Common myeloid progenitor, CD34-positive (primary cell): ENCODE measurements around the gene TJP1.
"Not testable (repeated sequence)": the region's sequence is repeated elsewhere in the genome, so short reads cannot be mapped to it uniquely, and the experiment has no call there.

Source experiments
- CTCF ChIA-PET: fragments of 350-600 bp; sonication (Branson Sonifier 250); formaldehyde crosslinking; loops from one replicate; lab custom pipeline; 2021; ENCODE audit warnings: antibody characterized with exemption; lab: Charles Lee
- POLR2A ChIA-PET: fragments of 350-600 bp; sonication (Branson Sonifier 250); formaldehyde crosslinking; loops from one replicate; lab custom pipeline; 2021; ENCODE audit warnings: antibody characterized with exemption; lab: Charles Lee
- DNase-seq, 3 donors: peaks; one replicate each; pipeline versions ENCODE4 v3.0.0 to v3.0.0-alpha.2; 2013
- H3K27ac ChIP-seq, 2 experiments: 1 replicate in 1 of 2; 2 replicates in 1 of 2; pipeline ENCODE4 v1.7.0; 2013; ENCODE audit warnings: inconsistent platforms in 2 of 2, low read length in 2 of 2, mild to moderate bottlenecking in 2 of 2, low read depth in 1 of 2, moderate library complexity in 1 of 2; ENCODE audit not compliant: severe bottlenecking in 2 of 2, insufficient read depth in 1 of 2, poor library complexity in 1 of 2
- H3K27me3 ChIP-seq, 5 experiments: replicated peaks in 2 of 5; 1 replicate in 3 of 5; 2 replicates in 2 of 5; pipeline versions ENCODE4 v1.6.1 to v1.7.0; 2013; ENCODE audit warnings: low read length in 4 of 5, mild to moderate bottlenecking in 2 of 5, moderate library complexity in 2 of 5, inconsistent platforms in 1 of 5; ENCODE audit not compliant: insufficient read depth in 5 of 5, control insufficient read depth in 4 of 5
- H3K36me3 ChIP-seq, 4 experiments: 1 replicate in 2 of 4; 2 replicates in 2 of 4; pipeline versions ENCODE4 v1.6.1 to v1.7.0; 2013; ENCODE audit warnings: low read length in 3 of 4, control low read depth in 1 of 4, mild to moderate bottlenecking in 1 of 4; ENCODE audit not compliant: control insufficient read depth in 4 of 4, insufficient read depth in 4 of 4
- H3K4me1 ChIP-seq, 4 experiments: 1 replicate in 3 of 4; 2 replicates in 1 of 4; pipeline versions ENCODE4 v1.6.1 to v1.7.1; 2013; ENCODE audit warnings: low read length in 3 of 4, mild to moderate bottlenecking in 3 of 4, control low read depth in 1 of 4, inconsistent platforms in 1 of 4, moderate library complexity in 1 of 4; ENCODE audit not compliant: control insufficient read depth in 4 of 4, insufficient read depth in 4 of 4; ENCODE audit errors: control extremely low read depth in 1 of 4
- H3K4me3 ChIP-seq, 7 experiments: 1 replicate in 4 of 7; 2 replicates in 3 of 7; pipeline versions ENCODE4 v1.5.1 to v1.7.0; 2013; ENCODE audit warnings: mild to moderate bottlenecking in 7 of 7, low read length in 6 of 7, moderate library complexity in 6 of 7, inconsistent platforms in 2 of 7, low read depth in 2 of 7, control low read depth in 1 of 7; ENCODE audit not compliant: insufficient read depth in 4 of 7, control insufficient read depth in 1 of 7; ENCODE audit errors: extremely low read depth in 1 of 7
- H3K9me3 ChIP-seq, 5 experiments: 1 replicate in 4 of 5; 2 replicates in 1 of 5; pipeline versions ENCODE4 v1.6.1 to v1.7.1; 2013; ENCODE audit warnings: low read length in 4 of 5, mild to moderate bottlenecking in 2 of 5, inconsistent platforms in 1 of 5, low read depth in 1 of 5, moderate library complexity in 1 of 5; ENCODE audit not compliant: control insufficient read depth in 4 of 5, insufficient read depth in 2 of 5; ENCODE audit errors: control extremely low read depth in 1 of 5
- WGBS: methylation state at CpG from one replicate; pipeline ENCODE4 v1.1.5; 2013; ENCODE audit not compliant: insufficient coverage; 5-methylcytosine and 5-hydroxymethylcytosine counted together

The TJP1 gene

DNA sequence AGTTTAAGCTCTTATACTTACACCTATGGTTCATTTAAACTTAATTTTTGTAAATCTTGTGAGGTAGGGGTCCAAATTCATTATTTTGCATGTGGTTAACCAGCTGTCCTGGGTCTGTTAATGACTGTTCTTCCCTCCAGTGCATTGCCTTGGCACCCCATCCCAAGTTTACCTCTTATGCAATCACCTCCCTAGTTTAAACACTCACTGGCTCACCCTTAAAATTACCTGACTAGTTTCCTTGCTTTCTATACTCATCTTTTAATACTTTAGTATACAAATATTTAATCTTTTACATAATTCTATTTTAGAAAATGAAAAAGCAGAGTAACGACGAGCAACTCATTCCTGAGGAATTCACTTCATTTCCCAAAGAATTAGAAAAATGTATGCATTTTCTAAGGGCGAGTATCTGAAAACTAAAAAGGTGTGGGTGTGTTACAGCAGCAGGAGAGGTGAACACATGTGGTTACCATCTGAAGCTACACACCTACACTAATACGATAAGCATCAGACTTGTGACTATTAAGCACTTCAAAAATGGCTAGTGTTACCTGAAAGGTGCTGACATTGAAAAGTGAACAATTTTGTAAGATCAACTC, 33.7 kb downstream of the TJP1 start:
- POLR2A ChIA-PET, result no interaction called here
- H3K27me3 ChIP-seq, result peaks cover 0 to 34% (median 23%) of the 10 kb centered on the region in 5 experiments
- 80% methylated on average over 1 of the region's 4 CpGs for WGBS
- no peaks in the 10 kb centered on the region for H3K4me1 ChIP-seq
- no peak overlapping the region for H3K27ac ChIP-seq
- DNase-seq, result no peak
- H3K9me3 ChIP-seq, result peaks cover 0 to 5% (median 0%) of the 10 kb centered on the region in 5 experiments
- H3K36me3 ChIP-seq, result no peaks in the 10 kb centered on the region
- no peak overlapping the region for H3K4me3 ChIP-seq
- CTCF ChIA-PET, result no interaction called here

DNA sequence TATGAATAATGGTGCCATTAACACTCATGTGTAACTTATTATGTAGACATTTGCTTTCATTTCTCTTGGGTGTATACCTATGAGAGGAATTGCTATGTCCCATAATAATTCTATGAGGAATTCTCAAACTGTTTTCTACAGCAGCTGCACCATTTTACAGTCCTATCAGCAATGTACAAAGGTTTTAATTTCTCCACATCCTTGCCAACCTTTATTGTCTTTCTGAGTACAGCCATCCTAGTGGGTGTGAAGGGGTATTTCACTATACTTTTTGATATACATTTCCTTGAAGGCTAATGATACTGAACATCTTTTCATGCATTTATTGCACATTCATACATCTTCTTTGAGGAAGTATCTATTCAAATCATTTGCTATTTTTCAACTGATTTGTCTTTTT, 34.5 kb downstream of the TJP1 start:
- Histone ChIP-seq H3K27ac (no peak overlapping the region), H3K9me3 (peaks cover 0 to 2% (median 0%) of the 10 kb centered on the region in 5 experiments), H3K4me1 (no peaks in the 10 kb centered on the region), H3K27me3 (peaks cover 0 to 28% (median 18%) of the 10 kb centered on the region in 5 experiments), H3K4me3 (no peak overlapping the region), H3K36me3 (no peaks in the 10 kb centered on the region)
- CTCF ChIA-PET, result no interaction called here
- POLR2A ChIA-PET, result no interaction called here
- DNase-seq, result no peak

DNA sequence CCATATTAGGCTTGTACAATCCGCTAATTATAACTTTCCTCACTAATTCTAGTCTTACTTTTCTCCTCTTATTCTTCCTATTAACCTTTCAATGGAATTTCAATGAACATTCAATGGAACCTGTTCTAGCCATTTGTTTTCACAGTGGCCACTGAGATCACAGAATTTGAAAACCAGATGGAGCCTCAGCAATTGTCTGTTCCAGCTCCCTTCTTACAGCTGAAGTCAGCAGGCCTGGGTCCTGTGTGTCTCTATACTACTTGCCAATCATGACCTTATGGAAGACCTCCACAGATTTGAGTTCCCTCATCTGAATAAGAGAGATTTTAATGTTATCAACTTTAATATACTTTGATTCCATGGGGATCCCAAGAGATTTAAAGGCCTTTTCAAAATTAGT, 36.6 kb downstream of the TJP1 start:
- no peaks in the 10 kb centered on the region for H3K9me3 ChIP-seq
- POLR2A ChIA-PET, result no interaction called here
- CTCF ChIA-PET, result interaction anchor here (1.0 kb wide), 1 partner anchor 13 kb away, joined by 3 read pairs; no protein-coding TSS in a partner anchor
- no peaks in the 10 kb centered on the region for H3K36me3 ChIP-seq
- H3K27ac ChIP-seq, result no peak overlapping the region
- no peaks in the 10 kb centered on the region for H3K4me1 ChIP-seq
- H3K27me3 ChIP-seq, result peaks cover 0 to 28% (median 15%) of the 10 kb centered on the region in 5 experiments
- 89% methylated on average over 1 of the region's 1 CpG for WGBS
- DNase-seq, result no peak
- no peak overlapping the region for H3K4me3 ChIP-seq

DNA sequence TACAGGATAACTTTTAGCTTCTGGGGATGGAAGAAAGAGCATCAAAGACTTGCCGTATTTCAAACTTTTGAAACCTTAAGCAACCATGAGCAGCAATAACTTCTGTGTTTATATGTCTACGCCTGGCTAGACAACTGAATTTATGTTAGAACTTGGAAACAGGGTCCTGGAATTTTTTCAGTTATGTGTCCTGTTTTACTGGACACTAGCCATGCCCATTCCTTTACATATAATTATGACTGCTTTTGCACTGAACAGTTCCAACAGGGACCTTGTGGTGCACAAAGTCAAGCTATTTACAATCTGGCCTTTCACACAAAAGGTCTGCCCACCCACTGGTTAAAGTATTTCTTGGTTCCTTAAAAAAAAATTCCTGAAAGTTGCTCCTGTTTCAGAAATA, 37.1 kb downstream of the TJP1 start:
- Histone ChIP-seq H3K9me3 (no peaks in the 10 kb centered on the region), H3K4me3 (no peak overlapping the region), H3K36me3 (no peaks in the 10 kb centered on the region), H3K27me3 (peaks cover 0 to 28% (median 11%) of the 10 kb centered on the region in 5 experiments), H3K27ac (no peak overlapping the region), H3K4me1 (no peaks in the 10 kb centered on the region)
- DNase-seq, result no peak
- CTCF ChIA-PET, result interaction anchor here (1.0 kb wide), 1 partner anchor 13 kb away, joined by 3 read pairs; no protein-coding TSS in a partner anchor
- WGBS, result no CpG with 5 or more reads among the region's 2 CpGs
- POLR2A ChIA-PET, result interaction anchor here (0.7 kb wide), 1 partner anchor 290 kb away, joined by 3 read pairs; no protein-coding TSS in a partner anchor

DNA sequence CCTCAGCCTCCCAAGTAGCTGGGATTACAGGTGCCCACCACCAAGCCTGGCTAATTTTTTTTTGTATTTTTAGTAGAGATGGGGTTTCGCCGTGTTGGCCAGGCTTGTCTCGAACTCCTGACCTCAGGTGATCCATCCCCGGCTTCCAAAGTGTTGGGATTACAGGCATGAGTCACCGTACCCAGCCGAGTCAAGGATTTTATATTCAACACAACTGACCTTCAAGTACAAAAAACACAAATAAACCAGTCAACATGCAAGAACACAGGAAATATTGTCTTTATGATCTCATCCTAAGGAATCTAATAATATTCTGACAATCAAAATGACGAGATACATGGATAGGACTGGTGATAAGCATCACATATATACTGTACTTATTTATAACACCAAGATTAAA, 37.9 kb downstream of the TJP1 start:
- DNase-seq, result no peak

DNA sequence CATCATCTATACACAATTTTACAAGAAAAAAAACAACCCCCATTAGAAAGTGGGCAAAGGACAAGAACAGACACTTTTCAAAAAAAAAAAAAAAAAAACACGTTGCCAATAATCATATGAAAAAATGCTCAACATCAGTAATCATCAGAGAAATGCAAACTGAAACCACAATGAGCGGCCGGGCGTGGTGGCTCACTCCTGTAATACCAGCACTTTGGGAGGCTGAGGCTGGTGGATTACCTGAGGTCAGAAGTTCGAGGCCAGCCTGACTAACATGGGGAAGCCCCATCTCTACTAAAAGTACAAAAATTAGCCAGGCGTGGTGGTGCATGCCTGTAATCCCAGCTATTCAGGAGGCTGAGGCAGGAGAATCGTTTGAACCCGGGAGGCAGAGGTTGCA, 39.5 kb downstream of the TJP1 start:
- H3K9me3 ChIP-seq, H3K4me1 ChIP-seq, DNase-seq, H3K4me3 ChIP-seq, POLR2A ChIA-PET, CTCF ChIA-PET, H3K36me3 ChIP-seq, H3K27ac ChIP-seq: not testable (repeated sequence)
- WGBS, result 80% methylated on average over 5 of the region's 8 CpGs
- peaks cover 0 to 32% (median 4%) of the 10 kb centered on the region in 5 experiments for H3K27me3 ChIP-seq

More for the DNA sequence above, 37.9 kb downstream of the TJP1 start:
- 100% methylated on average over 5 of the region's 7 CpGs for WGBS
- Histone ChIP-seq H3K27ac (no peak overlapping the region), H3K27me3 (peaks cover 0 to 28% (median 8%) of the 10 kb centered on the region in 5 experiments), H3K36me3 (no peaks in the 10 kb centered on the region), H3K9me3 (no peaks in the 10 kb centered on the region), H3K4me1 (no peaks in the 10 kb centered on the region), H3K4me3 (no peak overlapping the region)
- ChIA-PET CTCF (interaction anchor here (1.0 kb wide), 1 partner anchor 14 kb away, joined by 3 read pairs; no protein-coding TSS in a partner anchor), POLR2A (no interaction called here)

DNA sequence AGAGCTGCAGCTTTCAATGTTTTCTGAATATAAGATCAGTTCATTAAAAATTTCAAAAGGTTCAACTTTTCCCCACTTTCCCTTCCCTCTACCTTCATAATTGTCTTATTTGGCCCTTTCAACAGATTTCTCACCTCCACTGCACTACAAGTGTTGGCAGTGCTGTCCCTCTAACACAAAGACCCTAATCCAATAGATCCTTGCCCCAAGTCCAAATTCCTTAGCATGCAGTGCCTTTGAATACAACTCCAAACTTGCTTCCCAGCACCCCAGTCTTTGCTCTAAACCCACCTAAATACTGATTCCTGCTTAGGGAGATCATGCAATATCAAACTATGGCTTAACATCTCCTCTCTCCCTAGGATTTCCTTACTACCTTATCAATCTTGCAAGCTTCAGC, 43.9 kb downstream of the TJP1 start:
- Histone ChIP-seq H3K4me1 (no peaks in the 10 kb centered on the region), H3K27me3 (peaks cover 0 to 51% (median 7%) of the 10 kb centered on the region in 5 experiments), H3K9me3 (no peaks in the 10 kb centered on the region), H3K27ac (no peak overlapping the region), H3K36me3 (no peaks in the 10 kb centered on the region), H3K4me3 (no peak overlapping the region)
- ChIA-PET CTCF (no interaction called here), POLR2A (no interaction called here)
- DNase-seq, result no peak
